SW 1271 (cell line): Measurements from ENCODE around the gene GNAS-AS1.

Experiments used
- DNase-seq, 2 experiments: peaks; one replicate each; lab custom pipeline; 2025; lab: John Stamatoyannopoulos, UW

Gene GNAS-AS1

DNA sequence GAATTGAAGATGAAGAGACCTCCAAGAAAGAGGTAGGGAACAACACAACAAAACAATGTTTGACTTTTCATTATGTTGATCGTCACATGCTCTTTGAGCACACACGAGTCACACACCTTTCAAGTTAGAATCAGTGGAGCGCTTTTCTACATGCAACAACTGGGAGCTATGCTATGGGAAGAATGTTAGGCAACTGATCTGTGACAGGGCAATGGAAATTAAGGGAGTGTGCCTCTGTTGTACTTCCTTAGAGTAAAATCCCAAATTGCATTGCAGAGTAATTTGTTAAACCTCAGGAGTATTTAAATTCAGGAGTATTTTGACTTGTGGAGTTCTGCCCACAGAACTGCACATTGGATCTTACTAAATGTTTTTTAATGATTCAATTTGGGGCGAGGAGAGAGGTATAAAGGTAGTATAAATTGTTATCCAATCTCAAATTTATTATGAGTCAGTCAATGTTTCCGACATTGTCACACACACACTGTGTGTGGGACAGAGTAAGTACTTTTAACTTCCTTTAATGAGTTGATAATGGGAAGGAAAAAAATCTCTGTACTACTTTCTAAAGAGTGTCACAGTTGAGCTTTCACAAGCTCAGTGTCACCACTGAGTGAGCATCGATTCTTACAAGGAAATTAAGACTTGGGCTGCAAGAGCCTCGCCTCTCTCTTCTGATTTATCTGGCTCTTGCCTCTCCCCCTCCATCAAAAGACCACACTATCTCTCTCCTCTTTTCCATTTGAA, 12.5 kb upstream of the GNAS-AS1 start:
- no peak for DNase-seq

DNA sequence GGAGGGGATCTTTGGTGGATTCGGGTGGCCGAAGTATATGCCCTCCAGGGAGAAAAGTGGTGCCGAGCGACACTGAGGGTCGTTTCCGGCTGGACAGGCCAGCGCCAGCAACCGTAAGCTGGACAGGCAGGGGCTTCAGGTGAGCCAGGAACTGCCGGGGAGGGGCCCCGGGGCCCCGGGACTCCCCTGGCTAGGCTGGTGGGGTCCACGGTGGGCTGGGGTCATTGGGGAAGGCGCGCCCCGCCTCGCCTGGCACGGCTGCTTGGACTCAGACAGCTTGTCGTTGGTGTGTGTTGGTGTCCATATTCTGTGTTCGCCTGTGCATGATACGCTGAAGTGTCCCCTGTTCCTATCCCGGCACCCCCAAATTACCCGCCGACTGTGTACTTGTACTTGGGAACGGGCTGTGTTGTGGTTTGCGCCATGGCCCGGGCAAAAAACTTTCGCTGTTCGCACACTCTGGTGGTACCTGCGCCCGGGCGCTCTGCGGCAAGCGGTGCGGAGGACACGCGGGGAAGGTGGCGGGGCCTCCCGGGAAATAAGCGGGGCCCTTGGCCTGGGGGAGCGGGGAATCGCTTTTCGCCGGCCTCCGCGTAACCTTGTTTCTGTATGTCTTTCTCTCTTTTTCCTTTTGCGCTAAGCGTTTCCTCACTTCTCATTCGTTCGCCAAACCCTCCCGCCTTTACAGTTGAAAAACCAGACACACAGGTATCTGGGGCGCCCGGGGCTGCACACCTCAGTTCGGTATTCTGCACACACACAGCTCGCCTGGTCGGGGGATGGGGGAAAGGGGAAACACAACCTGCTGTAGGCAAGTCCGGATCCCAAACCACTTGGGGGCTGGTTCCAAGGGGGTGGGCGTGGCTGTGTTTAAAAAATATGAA, 5.0 kb upstream of the GNAS-AS1 start:
- DNase-seq: no peak

DNA sequence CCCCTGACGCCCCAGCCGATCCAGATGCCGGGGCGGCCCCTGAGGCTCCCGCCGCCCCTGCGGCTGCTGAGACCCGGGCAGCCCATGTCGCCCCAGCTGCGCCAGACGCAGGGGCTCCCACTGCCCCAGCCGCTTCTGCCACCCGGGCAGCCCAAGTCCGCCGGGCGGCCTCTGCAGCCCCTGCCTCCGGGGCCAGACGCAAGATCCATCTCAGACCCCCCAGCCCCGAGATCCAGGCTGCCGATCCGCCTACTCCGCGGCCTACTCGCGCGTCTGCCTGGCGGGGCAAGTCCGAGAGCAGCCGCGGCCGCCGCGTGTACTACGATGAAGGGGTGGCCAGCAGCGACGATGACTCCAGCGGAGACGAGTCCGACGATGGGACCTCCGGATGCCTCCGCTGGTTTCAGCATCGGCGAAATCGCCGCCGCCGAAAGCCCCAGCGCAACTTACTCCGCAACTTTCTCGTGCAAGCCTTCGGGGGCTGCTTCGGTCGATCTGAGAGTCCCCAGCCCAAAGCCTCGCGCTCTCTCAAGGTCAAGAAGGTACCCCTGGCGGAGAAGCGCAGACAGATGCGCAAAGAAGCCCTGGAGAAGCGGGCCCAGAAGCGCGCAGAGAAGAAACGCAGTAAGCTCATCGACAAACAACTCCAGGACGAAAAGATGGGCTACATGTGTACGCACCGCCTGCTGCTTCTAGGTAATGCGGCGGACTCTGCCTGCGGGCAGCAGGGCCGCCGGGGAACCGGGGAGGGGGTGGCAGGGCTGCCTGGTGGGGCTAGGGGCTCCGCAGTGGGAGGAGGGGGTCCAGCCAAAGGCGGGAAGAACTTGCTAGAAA, 4.2 kb upstream of the GNAS-AS1 start:
- DNase-seq: no peak

DNA sequence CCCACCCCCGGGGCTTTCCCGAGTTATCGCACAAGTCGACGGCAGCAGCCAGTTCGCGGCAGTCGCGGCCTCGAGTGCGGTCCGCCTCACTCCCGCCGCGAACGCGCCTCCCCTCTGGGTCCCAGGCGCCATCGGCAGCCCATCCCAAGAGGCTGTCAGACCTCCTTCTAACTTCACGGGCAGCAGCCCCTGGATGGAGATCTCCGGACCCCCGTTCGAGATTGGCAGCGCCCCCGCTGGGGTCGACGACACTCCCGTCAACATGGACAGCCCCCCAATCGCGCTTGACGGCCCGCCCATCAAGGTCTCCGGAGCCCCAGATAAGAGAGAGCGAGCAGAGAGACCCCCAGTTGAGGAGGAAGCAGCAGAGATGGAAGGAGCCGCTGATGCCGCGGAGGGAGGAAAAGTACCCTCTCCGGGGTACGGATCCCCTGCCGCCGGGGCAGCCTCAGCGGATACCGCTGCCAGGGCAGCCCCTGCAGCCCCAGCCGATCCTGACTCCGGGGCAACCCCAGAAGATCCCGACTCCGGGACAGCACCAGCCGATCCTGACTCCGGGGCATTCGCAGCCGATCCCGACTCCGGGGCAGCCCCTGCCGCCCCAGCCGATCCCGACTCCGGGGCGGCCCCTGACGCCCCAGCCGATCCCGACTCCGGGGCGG, 3.4 kb upstream of the GNAS-AS1 start:
- DNase-seq: no peak

DNA sequence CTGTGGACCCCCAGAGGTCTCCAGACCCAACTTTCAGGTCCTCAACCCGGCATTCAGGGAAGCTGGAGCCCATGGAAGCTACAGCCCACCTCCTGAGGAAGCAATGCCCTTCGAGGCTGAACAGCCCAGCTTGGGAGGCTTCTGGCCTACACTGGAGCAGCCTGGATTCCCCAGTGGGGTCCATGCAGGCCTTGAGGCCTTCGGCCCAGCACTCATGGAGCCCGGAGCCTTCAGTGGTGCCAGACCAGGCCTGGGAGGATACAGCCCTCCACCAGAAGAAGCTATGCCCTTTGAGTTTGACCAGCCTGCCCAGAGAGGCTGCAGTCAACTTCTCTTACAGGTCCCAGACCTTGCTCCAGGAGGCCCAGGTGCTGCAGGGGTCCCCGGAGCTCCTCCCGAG, 2.8 kb upstream of the GNAS-AS1 start:
- DNase-seq: no peak

DNA sequence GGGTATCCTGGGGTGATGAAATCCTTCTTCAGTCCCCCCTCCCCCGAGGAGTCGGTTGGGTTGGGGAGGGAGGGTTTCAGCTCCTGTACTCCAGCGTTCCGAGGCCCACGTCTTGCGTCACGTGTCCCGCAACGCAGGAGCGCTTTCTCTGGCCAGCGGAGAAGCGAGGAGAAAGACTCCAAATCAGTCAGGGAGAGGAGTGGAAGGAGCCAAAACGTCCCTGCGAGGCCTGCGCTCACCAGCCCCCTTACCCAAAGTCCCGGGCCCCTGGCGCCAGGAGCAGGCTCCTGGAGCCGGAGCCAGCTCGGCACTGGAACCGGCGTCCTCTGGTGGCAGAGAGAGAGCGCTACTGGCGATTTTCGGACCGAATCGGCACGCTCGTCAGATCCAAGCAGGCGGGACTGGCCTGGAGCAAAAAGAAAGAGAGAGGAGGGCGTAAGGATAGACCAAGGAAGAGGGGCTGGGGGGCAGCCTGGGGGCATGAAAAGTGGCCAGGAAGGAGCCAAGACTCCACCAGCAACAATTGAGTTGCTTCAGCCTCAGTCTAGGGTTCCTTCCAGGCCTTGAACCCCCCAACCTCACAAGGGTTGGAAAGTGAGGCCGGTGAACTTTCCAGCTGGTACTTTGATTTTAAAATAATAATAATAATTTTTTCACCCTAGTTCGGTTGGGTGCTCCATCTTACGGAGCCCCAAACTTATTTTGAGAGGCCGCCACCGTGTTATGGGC, 2.0 kb upstream of the GNAS-AS1 start, which contains the start of gene GNAS:
Gene GNAS, plus strand, starts transcription at position 174 of the 729 bp plus-strand sequence.
- DNase-seq: no peak

DNA sequence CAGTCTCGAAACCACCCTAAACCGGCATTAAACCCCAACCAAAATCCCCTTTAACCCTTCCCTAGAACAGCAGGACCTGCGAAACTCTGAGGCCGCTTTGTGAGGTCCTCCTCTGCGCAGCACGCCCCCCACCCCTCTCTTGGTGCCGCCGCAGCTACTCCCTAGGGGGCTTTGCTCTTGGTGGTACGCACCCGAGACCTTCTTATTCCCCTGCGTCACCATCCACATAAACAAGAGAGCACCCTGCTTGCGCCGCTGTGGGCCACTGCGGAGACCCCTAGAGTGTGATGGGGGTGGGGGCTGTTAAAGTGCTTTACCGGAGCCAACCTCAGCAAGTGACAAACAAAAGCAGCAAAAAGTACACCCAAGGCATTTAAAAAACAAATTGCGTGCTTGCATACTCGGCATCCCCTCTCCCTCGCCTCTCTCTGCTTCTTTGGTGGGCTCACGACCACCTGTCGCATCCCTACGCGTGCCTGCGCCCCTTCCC, 1.3 kb upstream of the GNAS-AS1 start:
- DNase-seq: no peak

DNA sequence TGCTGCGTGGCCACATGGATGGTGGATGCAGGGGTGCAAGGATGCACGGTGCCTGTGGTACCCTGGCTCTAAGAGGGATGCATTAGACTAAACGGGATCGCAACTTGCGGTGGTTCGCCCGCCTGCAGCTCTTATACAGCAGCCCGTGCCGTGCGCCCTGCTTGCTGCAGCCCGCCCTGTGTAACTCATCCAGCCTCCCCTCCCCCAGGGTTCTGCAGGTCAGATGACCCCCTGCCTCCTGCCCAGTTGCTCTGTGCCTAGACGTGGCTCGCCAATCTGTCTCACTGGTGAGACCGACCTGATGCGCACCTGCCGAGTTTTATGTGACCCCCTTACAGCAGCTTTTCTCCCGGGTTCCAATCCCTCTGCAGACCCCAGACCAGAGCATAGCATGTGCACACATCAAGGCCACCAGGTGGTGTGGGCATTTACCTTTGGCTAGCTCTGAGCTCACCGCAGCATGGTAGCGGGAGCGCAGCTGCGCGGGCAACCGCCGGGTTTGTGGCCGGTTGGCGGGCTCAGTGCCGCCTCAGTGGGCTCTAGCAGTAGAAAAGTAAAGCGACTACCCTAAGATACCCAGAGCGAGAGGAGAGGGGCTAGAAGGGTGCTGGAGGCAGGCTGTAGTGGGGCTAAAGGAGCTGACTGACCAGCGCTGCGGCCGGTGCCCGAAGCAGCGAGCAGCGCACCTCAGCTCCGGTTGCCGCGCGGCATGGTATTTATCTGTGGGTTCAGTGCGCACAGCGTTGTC, 693 bp upstream of the GNAS-AS1 start:
- DNase-seq: no peak

DNA sequence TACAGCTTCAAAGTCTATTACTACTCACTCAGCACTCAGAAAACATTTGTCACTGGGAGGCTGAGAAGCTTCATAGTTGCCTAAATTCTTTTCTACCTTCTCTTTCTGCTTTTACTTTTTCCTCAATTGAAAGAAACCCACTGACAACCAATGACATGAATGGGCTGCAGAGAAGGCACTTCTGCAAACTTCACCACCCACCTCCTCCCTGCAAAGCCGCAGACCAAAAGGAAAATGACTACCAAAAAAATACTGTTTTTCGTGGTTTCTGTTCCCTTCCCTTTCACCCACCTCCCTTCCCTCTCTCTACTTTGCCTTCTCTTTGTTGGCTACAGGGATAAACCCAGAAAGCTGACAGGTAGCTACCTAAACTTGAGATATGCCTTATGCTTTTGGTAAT, 3.2 kb downstream of the GNAS-AS1 start:
- DNase-seq: no peak

DNA sequence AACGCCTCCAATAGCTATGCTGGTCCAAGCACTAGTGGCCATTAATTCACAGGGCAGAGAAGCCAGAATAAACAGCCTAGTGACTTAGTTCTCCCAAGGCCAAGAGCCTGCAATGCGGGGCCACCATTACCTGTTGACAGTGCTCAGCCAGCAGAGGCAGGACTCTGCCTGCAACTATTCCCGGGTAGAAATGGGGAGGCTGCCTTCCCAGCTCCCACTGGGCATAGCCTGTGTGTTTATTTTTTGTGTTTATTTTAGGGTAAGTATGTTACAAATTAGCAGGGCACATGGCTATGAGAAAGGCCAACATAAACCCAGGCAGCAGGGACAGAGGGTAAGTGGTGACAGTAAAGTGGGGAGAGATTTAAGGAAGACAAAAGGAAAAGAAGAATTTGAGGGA, 5.0 kb downstream of the GNAS-AS1 start:
- DNase-seq: no peak

DNA sequence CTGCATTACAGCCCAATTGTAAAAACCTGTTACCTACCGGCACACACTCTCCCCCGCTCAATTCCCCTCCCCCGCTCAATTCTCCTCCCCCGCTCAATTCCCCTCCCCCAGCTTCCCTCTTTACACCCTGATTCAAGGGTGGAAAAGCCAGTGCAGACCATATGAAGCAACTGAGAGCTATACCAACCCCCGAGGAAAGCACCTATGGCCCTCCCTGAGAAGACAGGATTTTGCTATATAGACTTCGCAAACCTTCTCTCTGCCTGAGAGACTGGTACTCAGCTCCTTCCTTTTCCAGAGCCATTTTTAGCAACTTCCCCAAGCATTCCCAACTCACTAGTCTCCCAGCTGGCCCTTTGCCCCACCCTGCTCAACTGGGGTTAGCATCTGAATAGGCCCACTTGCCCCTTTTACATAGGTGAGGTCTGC, 7.6 kb downstream of the GNAS-AS1 start:
- no peak for DNase-seq

DNA sequence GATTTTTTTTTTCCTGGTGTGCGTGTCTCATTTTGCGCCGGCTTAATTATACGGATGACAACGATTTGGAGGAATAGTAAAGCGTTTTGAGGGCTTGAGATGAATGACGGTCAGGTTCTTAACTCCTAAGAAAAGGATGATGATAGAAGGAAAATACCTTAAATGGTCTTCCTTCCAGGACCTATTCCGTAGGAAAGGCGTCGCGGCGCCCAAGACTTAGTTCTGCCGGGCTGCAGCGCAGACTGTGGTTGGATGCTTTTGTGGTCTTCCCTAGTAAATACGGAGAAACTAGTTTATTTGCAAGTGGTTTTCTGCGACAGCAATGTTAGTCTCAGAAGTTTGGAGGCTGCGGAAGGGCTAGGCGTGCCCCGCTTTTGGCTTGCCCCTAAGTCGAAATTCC, 8.4 kb downstream of the GNAS-AS1 start:
- DNase-seq: no peak

DNA sequence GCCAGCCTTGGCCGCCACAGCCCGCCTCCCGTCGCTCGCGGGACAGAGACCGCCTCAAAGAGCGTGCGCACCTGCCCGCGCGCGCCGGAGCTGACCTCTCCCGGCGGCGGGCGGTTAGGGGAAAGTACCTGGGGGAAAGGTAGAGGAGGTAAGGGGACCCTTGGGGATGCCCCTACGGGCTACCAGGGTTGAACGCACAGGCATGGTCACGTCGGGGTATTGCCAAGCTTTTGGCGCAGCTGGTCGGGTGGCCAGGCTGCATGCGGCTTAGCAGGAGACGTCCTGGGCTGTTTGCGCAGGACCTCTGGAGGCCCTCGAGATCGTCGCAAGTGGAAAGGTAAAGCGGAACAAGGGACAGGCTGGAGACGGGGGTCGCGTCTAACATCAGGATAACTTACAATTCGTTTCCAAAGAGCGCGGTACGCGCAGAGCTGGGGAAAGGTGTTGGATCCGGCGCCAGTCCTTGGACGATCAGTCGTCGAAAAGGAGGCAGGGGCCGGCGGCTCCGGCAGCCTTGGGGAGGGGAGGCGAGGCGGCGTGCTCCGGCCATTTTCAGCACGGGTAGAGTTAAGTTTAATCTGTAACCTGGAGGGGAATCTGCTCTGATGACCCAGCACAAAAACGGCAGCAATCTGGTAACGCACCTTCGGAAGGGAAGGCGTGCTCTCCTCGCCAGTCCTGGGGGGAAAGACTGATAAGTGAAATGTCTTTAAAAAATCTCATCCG, 9.0 kb downstream of the GNAS-AS1 start:
- DNase-seq: no peak

DNA sequence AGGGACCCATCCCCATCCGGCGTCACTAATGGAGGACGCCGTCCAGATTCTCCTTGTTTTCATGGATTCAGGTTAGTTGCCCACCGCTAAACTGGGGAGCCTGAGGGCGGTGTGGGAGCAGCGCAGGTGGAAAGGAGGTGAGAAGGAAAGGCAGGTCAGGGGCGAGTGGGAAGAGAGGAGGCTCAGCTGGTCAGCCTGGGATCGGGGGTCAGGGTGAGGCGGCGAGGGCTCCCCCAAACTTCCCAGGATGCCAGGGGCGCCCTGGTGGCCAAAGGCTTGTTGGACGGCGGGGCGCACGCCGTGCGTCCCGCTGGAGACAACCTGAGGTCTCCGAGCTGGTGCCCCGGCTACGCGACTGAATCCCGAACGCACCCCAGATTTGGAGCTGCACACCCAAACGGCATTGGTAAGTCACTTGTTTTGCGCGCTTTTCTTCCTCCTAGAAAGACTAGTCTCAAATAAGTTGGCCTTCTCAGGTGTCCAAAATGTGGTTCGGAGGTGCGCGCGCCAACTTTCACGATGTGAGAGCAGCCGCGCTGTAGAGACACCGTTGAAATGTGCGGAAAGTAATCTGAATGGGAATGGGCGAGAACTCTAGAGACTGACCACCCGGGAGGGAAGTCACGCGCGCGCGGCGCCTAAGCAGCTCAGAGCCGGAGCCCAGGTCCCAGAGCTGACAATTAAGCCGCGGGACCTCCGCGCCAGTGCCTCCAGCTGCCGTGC, 9.7 kb downstream of the GNAS-AS1 start:
- DNase-seq: no peak

DNA sequence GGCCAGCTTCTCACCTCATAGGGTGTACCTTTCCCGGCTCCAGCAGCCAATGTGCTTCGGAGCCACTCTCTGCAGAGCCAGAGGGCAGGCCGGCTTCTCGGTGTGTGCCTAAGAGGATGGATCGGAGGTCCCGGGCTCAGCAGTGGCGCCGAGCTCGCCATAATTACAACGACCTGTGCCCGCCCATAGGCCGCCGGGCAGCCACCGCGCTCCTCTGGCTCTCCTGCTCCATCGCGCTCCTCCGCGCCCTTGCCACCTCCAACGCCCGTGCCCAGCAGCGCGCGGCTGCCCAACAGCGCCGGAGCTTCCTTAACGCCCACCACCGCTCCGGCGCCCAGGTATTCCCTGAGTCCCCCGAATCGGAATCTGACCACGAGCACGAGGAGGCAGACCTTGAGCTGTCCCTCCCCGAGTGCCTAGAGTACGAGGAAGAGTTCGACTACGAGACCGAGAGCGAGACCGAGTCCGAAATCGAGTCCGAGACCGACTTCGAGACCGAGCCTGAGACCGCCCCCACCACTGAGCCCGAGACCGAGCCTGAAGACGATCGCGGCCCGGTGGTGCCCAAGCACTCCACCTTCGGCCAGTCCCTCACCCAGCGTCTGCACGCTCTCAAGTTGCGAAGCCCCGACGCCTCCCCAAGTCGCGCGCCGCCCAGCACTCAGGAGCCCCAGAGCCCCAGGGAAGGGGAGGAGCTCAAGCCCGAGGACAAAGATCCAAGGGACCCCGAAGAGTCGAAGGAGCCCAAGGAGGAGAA, 10.5 kb downstream of the GNAS-AS1 start:
- DNase-seq: no peak

DNA sequence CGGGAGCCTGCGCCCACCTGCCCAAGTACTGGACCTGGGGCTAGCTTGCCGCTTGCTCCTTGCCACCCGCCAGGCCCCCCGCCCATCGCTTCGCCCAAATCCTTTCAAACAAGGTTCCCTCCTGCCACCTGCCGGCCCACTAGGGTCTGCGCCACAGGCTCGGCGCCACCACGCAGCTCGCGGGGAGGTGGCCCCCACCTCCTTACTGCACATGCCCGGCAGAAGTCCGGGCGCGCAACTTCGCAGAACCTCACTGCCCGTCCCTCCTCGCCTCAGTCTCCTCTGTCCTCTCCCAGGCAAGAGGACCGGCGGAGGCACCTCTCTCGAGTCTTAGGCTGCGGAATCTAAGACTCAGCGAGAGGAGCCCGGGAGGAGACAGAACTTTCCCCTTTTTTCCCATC, 11.2 kb downstream of the GNAS-AS1 start:
- DNase-seq: no peak

DNA sequence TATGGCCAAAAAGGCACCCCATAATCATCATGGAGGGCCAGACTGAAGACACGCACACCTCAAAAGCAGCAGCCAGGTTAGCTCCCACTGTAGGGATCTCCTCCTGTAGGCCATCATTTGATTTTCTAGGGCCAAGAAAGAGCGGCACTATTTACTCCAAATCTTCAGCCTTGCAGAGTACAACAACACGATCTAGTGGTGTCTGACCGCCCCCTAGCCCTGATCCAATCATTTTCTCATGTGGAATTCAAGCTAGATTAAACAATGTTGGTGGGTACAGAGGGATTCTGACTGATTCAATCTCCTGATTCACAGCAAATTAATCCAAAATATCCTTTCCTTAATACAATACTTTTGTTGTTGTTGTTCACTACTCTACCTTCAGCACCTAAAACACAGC, 12.5 kb downstream of the GNAS-AS1 start:
- DNase-seq: no peak

DNA sequence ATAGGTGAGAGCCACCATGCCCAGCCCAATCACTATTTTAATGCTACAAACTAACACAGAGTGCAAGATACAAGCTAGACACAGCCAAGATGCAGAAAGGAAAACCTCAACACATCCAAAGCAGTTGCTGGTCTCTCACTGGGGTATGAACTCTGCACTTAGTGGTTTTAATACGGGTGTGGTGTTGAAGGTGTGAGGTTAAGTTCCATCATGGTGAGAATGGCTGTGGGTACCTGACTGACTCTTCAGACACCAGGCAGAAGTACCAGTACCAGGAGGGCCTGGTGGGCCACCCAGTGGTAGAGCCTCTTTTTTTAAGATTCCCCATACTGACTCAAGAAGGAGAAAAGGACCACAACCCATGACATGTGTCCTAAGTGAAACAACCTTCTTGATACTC, 13.0 kb downstream of the GNAS-AS1 start:
- DNase-seq: no peak
